MCF 10A (cell line): ENCODE measurements around the gene LRRC32. TPM values are rescaled to one million over a fixed set of nuclear protein-coding genes. Genes with fewer than 3 reads are reported as not detected.

Source experiments
- BruUV-seq: library from RNA; stranded (reverse); fragments of 400-500 nt; replicated peaks from 2 replicates; lab custom pipeline; 2021; lab: Mats Ljungman, UMichigan
- CTCF ChIA-PET: fragments of 300-600 bp; sonication (Branson Sonifier 250); formaldehyde crosslinking; extraction: SDS; loops from one replicate; lab custom pipeline; 2021; ENCODE audit warnings: antibody characterized with exemption, inconsistent platforms; lab: Yijun Ruan, JAX
- POLR2A ChIA-PET: fragments of 300-600, 350-650 bp; sonication (Branson Sonifier 250); formaldehyde crosslinking; extraction: SDS; loops from one replicate; lab custom pipeline; 2020; ENCODE audit warnings: antibody characterized with exemption, inconsistent platforms; lab: Yijun Ruan, JAX
- DNase-seq: peaks from one replicate; pipeline ENCODE4 v3.0.0-alpha.2; 2018; ENCODE audit not compliant: unreplicated experiment
- H3K27ac Mint-ChIP-seq: one replicate; pipeline ENCODE4 v1.8.0; 2022; ENCODE audit warnings: mild to moderate bottlenecking, low read depth, mixed read lengths; ENCODE audit not compliant: unreplicated experiment
- H3K27me3 Mint-ChIP-seq: one replicate; pipeline ENCODE4 v1.8.0; 2022; ENCODE audit warnings: mixed read lengths; ENCODE audit not compliant: insufficient read depth, unreplicated experiment
- H3K36me3 Mint-ChIP-seq: one replicate; pipeline ENCODE4 v1.8.0; 2022; ENCODE audit warnings: mild to moderate bottlenecking, moderate library complexity, mixed read lengths; ENCODE audit not compliant: insufficient read depth, unreplicated experiment
- H3K4me1 Mint-ChIP-seq: one replicate; pipeline ENCODE4 v1.8.0; 2022; ENCODE audit warnings: mixed read lengths; ENCODE audit not compliant: insufficient read depth, unreplicated experiment
- H3K4me3 Mint-ChIP-seq: one replicate; pipeline ENCODE4 v1.8.0; 2022; ENCODE audit warnings: mild to moderate bottlenecking, moderate library complexity, mixed read lengths; ENCODE audit not compliant: unreplicated experiment
- H3K9me3 Mint-ChIP-seq: one replicate; pipeline ENCODE4 v1.8.0; 2022; ENCODE audit warnings: mixed read lengths; ENCODE audit not compliant: unreplicated experiment
- intact Hi-C: fragments of 100-400 bp; cut with micrococcal nuclease; formaldehyde crosslinking; loops from 2 replicates; pipeline ENCODE4 v1.14.1; 2022
- total RNA-seq: library from RNA; stranded (reverse); gene quantifications from 2 replicates; pipeline ENCODE4 v1.2.3, GENCODE V29; 2022
- TF ChIP-seq, protein P1 (sequence below): fragments of 200-600 bp; IDR thresholded peaks from one replicate; pipeline ENCODE4 v1.8.0; 2022; ENCODE audit warnings: antibody characterized with exemption, mild to moderate bottlenecking; ENCODE audit not compliant: unreplicated experiment

LRRC32 gene
- total RNA-seq, 1 experiment from 2014 or later = not detected

DNA sequence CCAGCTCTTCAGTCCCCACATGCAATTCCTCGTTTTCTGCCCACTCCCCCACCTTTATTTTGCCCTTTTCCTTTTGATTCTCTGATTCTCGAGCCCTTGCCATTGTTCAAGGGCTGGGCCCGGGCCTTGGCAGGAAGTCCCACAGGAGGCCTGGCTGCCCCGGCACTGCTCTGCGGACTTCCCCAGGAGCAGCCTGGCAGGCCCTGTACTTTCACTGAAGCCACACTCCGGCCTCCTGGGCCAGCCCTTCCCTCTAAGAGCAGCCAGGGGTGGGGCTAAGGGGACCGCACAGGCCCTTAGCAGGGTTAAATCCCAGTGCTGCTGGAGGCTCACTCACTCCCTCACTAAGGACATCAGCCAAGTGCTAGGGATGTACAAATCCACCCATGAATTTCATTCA, 4.1 kb downstream of the LRRC32 start:
- no peak overlapping the region for H3K4me3 Mint-ChIP-seq
- TF ChIP-seq, protein P1, sequence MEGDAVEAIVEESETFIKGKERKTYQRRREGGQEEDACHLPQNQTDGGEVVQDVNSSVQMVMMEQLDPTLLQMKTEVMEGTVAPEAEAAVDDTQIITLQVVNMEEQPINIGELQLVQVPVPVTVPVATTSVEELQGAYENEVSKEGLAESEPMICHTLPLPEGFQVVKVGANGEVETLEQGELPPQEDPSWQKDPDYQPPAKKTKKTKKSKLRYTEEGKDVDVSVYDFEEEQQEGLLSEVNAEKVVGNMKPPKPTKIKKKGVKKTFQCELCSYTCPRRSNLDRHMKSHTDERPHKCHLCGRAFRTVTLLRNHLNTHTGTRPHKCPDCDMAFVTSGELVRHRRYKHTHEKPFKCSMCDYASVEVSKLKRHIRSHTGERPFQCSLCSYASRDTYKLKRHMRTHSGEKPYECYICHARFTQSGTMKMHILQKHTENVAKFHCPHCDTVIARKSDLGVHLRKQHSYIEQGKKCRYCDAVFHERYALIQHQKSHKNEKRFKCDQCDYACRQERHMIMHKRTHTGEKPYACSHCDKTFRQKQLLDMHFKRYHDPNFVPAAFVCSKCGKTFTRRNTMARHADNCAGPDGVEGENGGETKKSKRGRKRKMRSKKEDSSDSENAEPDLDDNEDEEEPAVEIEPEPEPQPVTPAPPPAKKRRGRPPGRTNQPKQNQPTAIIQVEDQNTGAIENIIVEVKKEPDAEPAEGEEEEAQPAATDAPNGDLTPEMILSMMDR = no peak
- ChIA-PET CTCF (interaction anchor here (0.7 kb wide), 1 partner anchor 511 kb away, joined by 3 read pairs; no protein-coding TSS in a partner anchor), POLR2A (no interaction called here)
- H3K9me3 Mint-ChIP-seq = no peaks in the 10 kb centered on the region
- no peak for DNase-seq
- H3K4me1 Mint-ChIP-seq = no peaks in the 10 kb centered on the region
- BruUV-seq = no TSS peak
- intact Hi-C loops = no loop called here
- peaks cover 13% of the 10 kb centered on the region for H3K27me3 Mint-ChIP-seq
- no peaks in the 10 kb centered on the region for H3K36me3 Mint-ChIP-seq
- H3K27ac Mint-ChIP-seq = no peak overlapping the region

DNA sequence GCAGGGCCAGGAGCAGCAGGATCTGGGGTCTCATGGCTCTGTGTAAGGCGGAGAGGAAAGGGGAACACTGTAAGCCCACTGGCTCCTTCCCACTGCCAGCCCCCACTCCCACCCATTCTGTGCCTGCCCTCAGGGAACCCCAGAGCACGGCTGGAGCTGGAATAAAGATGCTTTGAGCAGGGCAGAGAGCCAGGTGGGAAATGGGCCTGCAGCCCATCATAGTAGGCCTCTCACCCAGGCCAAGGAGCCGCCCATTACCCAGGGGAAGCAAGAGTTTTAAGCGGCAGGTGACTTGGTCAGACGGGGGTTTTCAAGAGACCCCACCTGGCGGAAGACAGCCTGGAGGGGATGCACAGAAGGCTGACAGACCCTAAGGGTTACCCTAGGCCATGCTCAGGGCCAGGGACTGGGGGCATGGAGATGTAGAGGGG, 4.6 kb downstream of the LRRC32 start:
- ChIA-PET POLR2A (no interaction called here), CTCF (interaction anchor here (0.7 kb wide), 1 partner anchor 512 kb away, joined by 3 read pairs; no protein-coding TSS in a partner anchor)
- Mint-ChIP-seq H3K4me1 (no peaks in the 10 kb centered on the region), H3K27ac (no peak overlapping the region), H3K36me3 (no peaks in the 10 kb centered on the region), H3K9me3 (no peaks in the 10 kb centered on the region), H3K27me3 (peaks cover 13% of the 10 kb centered on the region), H3K4me3 (no peak overlapping the region)
- TF ChIP-seq, protein P1 = no peak
- intact Hi-C loops = no loop called here
- no TSS peak for BruUV-seq
- DNase-seq = no peak

DNA sequence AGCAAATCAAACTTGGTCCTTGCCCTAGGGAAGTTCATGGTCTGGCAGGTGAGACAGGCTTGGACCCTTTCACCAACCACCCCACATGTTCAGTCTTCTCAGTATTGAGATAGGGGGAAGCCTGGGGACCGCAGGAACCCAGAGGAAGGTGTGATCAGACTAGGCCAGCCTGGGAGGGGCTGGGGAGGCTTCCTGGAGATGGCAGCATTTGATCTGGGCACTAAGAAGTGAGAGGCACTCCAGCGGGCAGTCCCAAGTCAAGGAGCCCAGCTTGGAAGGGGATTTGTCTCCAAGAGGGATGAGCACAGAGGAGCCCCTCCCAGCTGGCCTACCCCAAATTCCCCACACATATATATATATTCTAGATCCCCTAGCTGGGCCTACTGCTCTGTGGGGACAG, 5.4 kb downstream of the LRRC32 start:
- no TSS peak for BruUV-seq
- H3K4me3 Mint-ChIP-seq = no peak overlapping the region
- H3K9me3 Mint-ChIP-seq = no peaks in the 10 kb centered on the region
- H3K4me1 Mint-ChIP-seq = no peaks in the 10 kb centered on the region
- ChIA-PET POLR2A (no interaction called here), CTCF (no interaction called here)
- intact Hi-C loops = no loop called here
- no peak for DNase-seq
- H3K27ac Mint-ChIP-seq = no peak overlapping the region
- TF ChIP-seq, protein P1 = no peak
- peaks cover 13% of the 10 kb centered on the region for H3K27me3 Mint-ChIP-seq
- H3K36me3 Mint-ChIP-seq = no peaks in the 10 kb centered on the region

DNA sequence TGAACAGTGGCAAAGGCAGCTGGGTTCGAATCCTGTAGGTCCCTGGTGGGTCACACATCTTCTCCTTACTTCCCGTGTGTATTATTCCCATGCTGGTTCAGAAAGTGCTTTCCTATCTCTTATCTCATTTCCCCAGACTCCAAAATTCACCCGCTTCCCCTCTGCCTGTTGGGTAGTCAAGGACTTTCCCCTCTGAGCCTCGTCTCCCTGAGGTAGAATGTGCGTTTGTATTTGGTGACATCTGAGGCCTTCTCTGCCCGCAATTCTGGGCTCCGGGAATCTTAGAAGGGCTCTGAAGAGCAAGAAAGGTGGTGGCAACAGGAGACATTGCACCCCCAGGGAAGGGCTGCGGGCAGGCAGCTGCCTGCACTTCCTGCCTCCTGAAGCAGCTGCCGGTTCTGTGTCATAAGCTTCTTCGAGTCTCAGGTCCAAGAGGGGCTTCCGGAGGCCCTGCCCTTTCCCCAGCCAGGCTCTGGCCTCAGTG, 5.9 kb downstream of the LRRC32 start:
- Mint-ChIP-seq H3K27me3 (peaks cover 11% of the 10 kb centered on the region), H3K9me3 (no peaks in the 10 kb centered on the region), H3K36me3 (no peaks in the 10 kb centered on the region), H3K27ac (no peak overlapping the region), H3K4me1 (no peaks in the 10 kb centered on the region), H3K4me3 (no peak overlapping the region)
- CTCF ChIA-PET = no interaction called here
- POLR2A ChIA-PET = no interaction called here
- no TSS peak for BruUV-seq
- intact Hi-C loops = no loop called here
- no peak for DNase-seq
- TF ChIP-seq, protein P1 = no peak
